Measurements from ENCODE around the gene NIM1K.
"Not testable (repeated sequence)": the region's sequence is repeated elsewhere in the genome, so short reads cannot be mapped to it uniquely, and the experiment has no call there.

The NIM1K gene

DNA sequence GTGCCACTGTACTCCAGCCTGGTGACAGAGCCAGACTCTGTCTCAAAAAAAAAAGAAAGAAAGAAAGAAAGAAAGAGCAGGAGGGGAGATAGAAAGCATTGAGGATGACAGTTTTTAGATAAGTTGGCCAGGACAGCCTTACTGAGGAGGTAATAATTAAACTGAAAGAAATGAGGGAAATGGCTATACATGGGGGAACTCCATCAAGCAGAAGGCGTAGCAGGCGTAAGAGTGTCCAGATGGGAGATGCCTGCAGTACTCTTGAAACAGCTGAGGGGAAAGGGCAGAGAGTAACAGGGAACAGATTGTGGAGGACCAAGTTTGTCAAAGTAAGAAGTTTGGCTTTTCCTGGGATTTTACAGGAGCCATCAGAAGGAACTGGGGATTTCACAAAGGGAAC, 63.7 kb downstream of the NIM1K start:
- DNase-seq (ENCODE audit: low read depth) = no peak
- TF ChIP-seq CTCF (conservative IDR thresholded peaks at IDR 0.05; ENCODE audit: low read length) = no peak
- no peak overlapping the region for H3K4me3 ChIP-seq (ENCODE audit: low read length)

DNA sequence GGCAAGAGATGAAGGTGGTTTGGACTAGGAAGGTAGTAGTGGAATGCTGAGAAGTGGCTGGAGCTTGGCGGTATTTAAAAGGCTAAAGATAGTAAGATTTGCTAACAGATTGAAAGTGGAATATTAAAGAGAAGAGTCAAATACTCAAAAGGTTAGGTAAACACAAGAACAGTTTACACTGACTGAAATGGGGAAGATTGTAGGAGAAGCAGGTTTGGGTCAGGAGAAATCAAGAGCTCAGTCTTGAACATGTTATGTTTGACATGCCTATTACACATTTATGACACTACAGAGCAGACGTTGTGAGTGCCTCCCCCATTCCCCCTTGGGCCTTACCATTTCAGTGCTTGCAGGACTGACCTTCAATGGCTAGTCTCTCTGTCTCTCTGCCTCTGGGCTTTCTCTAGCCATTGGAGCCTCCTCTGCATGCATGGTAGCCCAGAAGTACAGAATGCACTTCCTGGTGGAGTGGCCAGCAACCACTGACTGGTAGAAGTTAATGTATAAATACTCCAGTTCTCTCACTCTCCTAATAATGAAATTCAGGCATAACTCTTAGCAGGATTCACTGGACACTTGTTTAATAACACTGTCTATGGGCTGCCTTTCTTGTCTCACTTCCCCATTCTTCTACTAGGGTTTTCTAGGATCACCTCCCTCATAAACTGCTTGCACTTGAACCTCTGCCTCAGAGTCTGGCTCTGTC, 64.4 kb downstream of the NIM1K start:
- no peak overlapping the region for H3K4me3 ChIP-seq (ENCODE audit: low read length)
- no peak for TF ChIP-seq CTCF (conservative IDR thresholded peaks at IDR 0.05; ENCODE audit: low read length)
- DNase-seq (ENCODE audit: low read depth) = no peak

DNA sequence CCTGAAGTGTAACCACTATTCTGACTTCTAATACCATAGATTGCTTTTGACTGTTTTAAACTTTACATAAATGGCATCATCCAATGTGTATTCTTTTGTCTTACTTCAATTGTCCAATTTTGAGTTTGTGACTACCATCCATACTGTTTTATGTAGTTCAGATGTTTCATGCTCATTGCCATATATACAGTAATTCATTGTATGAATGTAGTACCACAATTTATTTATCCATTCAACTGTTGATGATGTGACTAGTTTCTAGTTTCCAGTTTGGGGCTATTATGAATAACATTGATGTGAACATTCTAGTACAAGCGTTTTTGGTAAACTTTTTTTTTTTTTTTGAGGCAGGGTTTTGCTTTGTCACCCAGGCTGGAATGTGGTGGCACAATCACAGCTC, 66.1 kb downstream of the NIM1K start:
- DNase-seq (ENCODE audit: low read depth) = no peak
- H3K4me3 ChIP-seq (ENCODE audit: low read length) = no peak overlapping the region
- no peak for TF ChIP-seq CTCF (conservative IDR thresholded peaks at IDR 0.05; ENCODE audit: low read length)

- H3K4me3 ChIP-seq (ENCODE audit: low read length); DNase-seq (ENCODE audit: low read depth): not testable (repeated sequence)
Measured at GRCh38 chr5:43262269-43262668, 70.2 kb downstream of the NIM1K start.

- no peak for TF ChIP-seq CTCF (conservative IDR thresholded peaks at IDR 0.05; ENCODE audit: low read length)
- DNase-seq (ENCODE audit: low read depth) = no peak
- no peak overlapping the region for H3K4me3 ChIP-seq (ENCODE audit: low read length)
Measured at GRCh38 chr5:43268188-43268820, 76.3 kb downstream of the NIM1K start.

DNA sequence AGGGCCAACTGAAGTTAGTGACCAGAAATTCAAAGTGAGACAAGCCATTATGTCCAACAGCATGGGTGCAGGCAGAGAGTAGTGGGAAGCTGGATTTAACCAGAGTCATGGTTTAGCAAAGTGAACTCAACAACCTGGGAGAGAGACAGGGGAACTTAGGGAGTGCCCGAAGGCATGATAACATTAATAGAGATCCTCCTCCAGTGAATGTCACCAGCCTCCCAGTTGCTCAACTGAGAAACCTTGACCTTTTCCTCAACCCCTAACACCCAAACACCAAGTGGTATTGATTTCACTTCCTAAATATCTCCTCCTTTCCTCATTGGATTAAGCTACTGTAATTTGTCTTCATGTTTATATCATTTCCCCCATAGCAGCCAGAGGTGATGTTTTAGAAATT, 78.6 kb downstream of the NIM1K start:
- no peak for DNase-seq (ENCODE audit: low read depth)
- no peak for TF ChIP-seq CTCF (conservative IDR thresholded peaks at IDR 0.05; ENCODE audit: low read length)

GRCh38 chr5:43273552-43273951, 81.5 kb downstream of the NIM1K start:
- H3K4me3 ChIP-seq (ENCODE audit: low read length) = no peak overlapping the region
- no peak for TF ChIP-seq CTCF (conservative IDR thresholded peaks at IDR 0.05; ENCODE audit: low read length)
- no peak for DNase-seq (ENCODE audit: low read depth)

More for the DNA sequence above, 78.6 kb downstream of the NIM1K start:
- no peak overlapping the region for H3K4me3 ChIP-seq (ENCODE audit: low read length)
